Erythroblast (primary cell): ENCODE measurements around the gene CCT4.

ENCODE experiments used
- GATA1 ChIP-seq: IDR thresholded peaks from 2 replicates; pipeline ENCODE4 v1.6.1; 2011; ENCODE audit warnings: low read depth, mild to moderate bottlenecking, control low read depth, low read length, moderate library complexity
- POLR2A ChIP-seq: IDR thresholded peaks from 2 replicates; pipeline ENCODE4 v1.6.1; 2011; ENCODE audit warnings: mild to moderate bottlenecking, low read length

DNA sequence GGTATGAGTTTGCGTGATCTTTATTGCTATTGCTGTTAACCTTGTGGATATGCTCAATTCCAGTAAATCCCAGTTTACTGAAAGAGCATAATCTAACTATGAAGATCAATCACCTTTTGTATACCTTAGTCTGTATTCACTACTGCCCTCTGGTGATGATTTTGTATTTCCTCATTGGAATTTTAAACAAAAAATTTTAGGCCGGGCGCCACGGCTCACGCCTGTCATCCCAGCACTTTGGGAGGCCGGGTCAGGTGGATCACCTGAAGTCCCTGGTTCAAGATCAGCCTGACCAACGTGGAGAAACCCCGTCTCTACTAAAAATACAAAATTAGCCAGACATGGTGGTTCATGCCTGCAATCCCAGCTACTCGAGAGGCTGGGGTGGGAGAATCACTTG, 22.1 kb upstream of the CCT4 start:
- TF ChIP-seq POLR2A (no peak), GATA1 (no peak)
